Daoy (cell line): ENCODE results near the gene CCDC183. TPM values are rescaled to one million over a fixed set of nuclear protein-coding genes. Genes with fewer than 3 reads are reported as not detected.
"Not testable (repeated sequence)": the region's sequence is repeated elsewhere in the genome, so short reads cannot be mapped to it uniquely, and the experiment has no call there.

ENCODE experiments used
- DNase-seq: peaks from one replicate; pipeline ENCODE4 v3.0.0-alpha.2; 2015; ENCODE audit warnings: low read depth
- total RNA-seq: library from RNA; depleted of rRNA; stranded (reverse); fragments of >200 nt; shearing (Covaris generic); gene quantifications from 2 replicates; pipeline ENCODE4 v1.2.3, GENCODE V29; 2014

Gene CCDC183
- total RNA-seq, 1 experiment from 2014 or later = 0.23 TPM

DNA sequence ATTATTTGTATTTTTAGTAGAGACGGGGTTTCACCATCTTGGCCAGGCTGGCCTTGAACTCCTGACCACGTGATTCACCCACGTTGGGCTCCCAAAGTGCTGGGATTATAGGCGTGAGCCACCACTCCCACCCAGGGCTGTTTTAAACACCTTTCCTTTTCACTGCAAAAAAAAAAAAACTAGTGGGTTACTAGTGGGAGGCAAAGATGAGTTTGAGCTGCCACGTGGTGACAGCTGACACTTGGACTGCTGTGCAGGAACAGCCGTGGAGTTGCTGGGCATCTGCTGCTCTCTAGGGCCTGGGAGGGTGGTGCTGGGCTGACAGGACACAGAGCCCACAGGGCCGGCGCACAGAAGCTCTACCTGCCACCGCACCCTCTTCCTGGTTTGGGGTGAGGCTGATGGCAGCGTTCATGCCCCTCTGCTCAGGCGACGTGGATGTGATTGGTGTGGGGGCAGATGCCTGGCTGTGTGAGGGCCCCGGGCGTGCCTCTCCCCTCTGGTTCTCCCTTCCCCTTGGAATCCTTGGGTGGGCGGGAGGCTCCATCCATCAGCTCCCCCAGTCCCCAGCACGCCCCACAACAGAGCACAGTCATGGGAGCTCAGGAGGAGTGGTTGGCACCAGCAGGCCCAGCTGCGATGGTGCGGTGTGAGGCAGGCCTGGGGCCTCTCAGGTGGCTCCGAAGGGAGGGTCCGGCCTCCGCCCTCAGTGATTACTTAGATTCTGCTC lies 28.5 kb downstream of the CCDC183 start:
- DNase-seq = no peak

GRCh38 chr9:136825295-136826187 lies 29.4 kb downstream of the CCDC183 start:
- no peak for DNase-seq

DNA sequence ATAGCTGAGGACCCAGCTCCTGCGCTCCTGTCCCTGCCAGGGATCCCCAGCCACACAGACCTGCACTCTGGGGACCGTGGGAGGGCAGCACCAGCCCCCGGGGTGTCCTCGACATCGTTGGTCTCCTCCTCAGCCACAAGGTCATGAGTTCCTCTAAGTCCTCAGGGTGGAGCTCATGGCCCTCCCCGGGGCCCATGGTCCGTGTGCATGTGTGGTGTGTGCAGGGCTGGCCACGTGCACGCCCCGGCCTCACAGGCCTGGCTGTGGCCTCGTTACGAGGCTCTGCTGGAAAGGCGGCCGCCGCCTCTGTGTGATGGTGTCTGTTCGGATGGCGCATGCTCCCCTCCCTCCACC lies 30.0 kb downstream of the CCDC183 start:
- DNase-seq = no peak

DNA sequence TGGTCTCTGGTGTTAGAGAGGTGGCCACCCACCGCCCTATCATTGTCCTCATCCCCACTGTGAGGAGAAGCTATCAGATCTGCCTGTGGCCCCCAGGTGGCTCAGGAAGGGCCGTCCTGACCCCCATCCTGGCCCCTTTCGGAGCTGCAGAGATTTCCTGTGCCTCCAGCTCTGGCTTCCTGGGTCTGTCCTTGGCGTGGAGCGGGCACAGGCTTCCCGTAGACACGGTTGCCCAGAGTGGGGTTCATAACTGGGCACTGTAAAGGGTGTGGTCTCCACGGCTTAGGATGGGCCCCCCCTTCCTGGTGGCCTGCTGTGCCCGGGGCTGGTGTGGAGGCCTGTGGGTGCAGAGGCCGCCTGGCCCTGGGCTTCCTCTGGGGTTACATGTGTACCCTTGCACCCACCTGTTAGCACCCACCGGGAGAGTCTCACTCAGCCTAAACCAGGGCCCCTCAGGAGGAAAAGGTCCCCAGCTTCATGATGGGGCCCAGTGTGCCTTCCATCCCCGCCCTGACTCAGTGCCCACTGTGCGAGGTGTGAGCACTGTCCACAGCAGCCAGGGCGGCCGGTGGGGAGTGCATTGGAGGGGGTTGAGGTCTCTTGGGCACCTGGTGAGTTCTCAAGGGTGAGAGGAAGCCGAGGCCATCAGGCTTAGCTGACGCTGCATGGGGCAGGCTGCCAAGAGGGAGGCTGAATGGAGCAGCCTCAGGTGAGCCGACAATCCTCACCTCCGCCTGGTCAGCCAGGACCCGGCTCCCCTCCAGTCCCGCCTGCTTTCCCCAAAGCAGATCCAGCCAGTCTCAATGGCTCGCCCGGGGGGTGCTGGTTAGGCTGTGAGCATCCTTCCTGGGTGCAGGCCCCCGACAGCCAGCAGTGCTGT lies 30.8 kb downstream of the CCDC183 start:
- no peak for DNase-seq

DNA sequence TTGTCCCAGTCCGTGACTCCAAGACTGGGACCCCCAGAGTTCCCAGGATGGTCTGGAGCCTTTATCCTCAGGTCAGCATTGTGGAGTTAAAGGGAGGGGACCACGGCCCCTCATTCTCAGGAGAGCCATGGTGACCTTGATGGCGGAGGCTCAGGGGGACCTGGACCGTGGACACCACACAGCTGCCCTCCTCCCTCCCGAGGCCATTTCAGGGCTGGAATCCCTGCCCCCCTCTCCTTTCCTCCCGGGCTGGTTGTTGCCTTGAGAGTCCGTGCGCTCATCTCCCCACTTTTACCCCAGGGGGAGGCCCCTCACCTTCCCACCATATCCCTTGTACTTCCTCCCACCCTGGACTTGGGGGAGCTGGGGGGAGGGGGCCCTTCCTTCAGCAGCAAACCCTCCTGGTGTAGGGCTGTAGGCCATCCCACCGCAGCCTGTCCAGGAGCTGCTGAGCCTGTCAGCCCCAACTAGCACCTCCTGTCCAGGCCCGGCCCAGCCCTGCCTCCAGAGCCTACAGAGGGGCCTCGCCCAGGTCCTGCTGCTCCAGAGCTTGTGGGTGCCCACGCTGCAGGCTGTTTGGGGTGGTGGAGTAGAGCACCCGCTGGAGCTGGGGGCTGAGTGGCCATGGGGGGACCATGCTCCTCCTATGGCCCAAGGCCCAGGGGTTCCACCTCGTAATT lies 31.8 kb downstream of the CCDC183 start:
- DNase-seq = no peak

DNA sequence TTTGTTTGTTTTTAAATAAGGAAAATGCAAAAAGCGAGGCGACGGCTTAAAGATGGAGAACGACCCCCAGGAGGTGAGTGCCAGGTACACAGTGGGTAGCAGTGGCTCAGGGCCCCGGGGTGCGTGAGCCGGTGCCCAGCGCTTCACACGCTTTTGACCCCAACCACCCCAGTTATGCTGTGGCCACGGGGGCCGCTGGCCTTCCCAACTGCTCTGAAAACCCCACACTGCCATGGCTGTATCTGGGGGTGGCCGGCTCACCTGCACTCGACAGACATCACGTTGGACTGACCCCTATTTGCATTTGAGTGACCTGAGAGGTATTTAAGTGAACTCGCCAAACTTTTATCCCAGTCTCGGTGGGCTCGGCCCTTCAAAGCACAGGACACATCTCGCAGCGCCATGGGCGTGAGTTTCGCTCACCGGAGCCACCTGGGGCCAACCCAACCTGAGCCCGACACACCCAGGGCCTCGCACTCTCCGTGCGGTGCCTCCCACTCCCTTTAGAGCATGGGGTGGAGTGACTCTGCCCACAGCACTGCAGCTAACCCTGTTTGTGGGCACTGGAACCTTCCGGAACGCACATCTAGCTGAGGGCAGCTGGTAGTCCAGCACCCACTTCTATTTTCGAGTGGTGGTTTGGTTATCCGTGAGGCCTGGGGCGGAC lies 32.5 kb downstream of the CCDC183 start:
- DNase-seq = no peak

GRCh38 chr9:136829412-136829811 lies 33.3 kb downstream of the CCDC183 start:
- DNase-seq = peak; percentile 6

DNA sequence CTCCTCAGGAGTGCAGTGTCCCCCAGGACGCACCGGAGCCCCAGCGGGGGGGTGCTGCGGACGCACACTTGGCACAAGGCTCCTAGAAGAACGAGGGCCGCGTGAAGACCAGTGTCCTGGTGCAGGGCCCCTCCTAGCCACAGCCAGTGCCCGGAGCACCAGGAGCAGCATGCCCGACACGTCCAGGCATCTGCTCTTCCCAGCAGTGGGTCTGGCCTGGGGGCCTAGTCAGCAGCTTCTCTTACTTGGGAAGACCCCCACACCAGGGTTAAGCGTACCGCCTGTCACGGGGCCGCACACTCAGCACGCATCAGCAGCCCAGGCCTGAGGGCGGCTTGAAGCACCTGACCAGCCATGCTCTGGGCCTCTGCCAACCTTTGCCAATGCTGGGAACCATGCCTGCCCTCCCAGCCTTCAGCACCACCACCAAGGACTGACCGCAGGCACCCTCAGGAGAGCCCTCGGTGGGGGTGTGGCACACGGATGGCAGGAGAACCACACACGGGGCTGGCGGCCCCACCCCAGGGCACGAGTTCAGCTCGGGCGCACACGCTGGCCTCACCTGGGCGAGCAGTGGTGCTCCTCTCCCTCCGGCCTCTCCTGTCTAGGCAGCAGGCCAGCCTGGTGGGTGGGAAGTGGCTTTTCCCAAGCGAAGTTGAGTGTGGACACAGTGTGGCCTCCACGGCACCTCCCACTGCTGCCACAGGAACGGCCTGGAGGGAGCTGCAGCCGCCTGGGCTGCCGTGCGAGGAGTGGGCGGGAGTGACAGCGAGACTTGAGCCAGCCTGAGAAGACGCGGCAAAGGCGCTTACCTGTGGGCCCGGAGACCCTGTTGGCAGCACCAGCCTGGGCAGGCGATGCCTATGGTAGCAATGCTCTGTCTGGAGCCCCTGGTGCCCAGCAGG lies 34.1 kb downstream of the CCDC183 start:
- DNase-seq = peak; percentile 10

DNA sequence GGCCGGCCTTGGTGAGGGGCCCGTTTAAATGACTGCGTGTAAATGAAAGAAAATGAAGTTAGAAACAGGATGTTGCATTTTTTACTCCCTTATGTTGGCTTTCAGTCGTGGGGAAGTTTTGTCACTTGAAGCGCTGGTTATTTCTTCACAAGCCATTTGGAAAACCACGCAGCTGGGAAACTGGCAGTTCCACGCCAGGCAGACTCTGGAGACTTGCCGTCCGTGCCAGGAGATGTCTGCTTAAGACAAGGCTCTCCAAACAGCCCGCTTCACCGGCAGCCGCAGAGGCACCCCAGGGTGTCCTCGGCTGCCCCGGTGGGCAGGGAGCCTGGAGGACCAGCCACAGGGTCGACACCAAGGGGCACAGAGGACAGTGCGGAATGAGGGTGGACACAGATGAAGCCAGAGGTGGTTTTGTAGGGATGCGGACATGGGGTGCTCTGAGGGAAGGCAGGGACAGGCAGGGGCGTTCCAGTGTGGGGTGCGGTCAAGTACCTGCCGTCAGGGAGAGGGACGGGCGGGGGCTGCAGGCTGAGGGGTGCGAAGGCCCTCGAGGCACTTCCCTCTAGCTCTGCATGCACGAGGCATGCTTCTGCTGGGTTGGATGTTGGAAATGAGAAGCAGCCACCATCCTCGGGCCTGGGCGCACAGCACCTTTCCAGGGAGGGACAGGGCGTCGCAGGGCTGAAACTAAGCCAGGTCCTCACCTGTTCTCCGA lies 35.0 kb downstream of the CCDC183 start:
- peak; percentile 2 for DNase-seq

DNA sequence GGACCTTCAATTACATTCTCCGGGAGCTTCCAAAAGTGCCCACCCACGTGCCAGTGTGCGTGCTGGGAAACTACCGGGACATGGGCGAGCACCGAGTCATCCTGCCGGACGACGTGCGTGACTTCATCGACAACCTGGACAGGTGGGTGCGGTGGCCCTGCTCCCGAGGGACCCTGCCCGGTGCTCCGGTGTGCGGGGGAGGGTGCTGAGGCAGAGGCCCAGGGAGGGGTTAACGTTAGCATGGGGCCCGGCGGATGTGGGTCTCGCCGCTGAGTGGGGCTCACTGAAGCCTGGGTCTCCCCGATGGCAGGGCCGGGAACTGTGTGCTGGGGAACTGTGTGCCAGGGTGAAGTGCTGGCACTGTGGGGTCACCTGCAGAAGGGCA lies 35.6 kb downstream of the CCDC183 start:
- DNase-seq = peak; percentile 7

DNA sequence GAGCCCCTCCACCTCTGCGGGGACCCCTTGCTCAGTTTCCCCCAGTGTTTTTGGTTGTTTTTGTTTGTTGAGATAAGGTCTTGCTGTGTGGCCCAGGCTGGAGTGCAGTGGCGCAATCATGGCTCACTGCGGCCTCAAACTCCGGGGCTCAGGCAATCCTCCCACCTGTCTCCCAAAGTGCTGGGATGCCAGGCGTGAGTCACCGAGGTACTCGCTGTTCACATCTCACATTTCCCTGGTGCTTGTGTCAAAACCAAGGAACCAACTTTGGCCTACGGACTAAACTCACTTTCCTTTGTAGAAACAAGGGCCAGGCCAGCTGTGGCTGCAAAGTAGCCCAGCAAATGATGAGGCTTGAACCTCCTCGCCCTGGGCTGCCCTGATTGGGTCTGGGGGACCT lies 36.4 kb downstream of the CCDC183 start:
- peak; percentile 7 for DNase-seq

GRCh38 chr9:136833381-136834048 lies 37.4 kb downstream of the CCDC183 start:
- peak; percentile 4 for DNase-seq

- peak; percentile 11 for DNase-seq
Measured at GRCh38 chr9:136835162-136835931, 39.2 kb downstream of the CCDC183 start.

DNA sequence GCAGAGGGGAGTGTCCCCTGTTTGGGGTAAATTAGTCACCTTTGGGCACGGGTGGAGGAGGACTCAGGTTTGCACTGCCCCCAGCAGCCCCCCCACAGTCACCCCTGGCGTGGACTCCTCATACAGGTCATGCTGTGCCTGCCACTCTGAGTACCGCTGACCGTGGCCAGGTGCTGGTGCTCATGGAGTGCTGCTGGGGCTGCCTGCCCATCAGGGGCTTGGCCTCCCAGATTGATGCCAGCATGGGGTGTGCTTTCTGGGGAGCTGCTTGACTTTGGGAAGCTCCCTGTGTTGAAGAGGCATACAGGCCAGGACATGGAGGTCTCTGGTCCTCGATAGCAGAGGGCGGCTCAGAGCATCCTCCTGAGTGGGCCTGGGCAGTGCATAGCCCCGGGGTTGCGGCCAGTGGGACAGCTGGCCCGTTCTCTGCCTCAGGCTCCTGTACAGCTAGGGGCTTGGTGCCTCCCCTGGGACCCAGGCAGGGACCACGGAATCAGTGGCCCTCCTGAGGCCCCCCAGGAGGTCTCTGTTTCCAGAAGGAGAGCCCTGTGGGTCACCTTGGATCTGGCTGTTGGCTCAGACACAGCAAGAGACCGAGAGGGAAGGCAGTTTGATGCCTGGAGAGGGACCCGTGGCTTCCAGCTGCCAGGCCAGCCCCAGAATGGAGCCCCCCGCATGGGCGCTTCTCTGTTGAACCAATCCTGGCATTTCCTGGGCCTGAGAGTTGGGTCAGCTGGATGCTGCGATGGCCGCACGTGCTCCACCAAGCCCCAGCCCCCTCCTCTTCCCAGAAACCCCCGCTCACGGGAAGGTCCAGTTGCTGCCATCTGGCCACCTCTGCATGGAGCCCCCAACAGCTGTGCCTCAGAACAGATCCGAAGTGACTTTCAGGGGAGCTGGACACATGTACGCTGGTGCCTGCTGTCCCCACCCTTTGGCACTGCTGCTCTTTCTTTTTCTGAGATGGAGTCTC lies 40.1 kb downstream of the CCDC183 start:
- no peak for DNase-seq

DNA sequence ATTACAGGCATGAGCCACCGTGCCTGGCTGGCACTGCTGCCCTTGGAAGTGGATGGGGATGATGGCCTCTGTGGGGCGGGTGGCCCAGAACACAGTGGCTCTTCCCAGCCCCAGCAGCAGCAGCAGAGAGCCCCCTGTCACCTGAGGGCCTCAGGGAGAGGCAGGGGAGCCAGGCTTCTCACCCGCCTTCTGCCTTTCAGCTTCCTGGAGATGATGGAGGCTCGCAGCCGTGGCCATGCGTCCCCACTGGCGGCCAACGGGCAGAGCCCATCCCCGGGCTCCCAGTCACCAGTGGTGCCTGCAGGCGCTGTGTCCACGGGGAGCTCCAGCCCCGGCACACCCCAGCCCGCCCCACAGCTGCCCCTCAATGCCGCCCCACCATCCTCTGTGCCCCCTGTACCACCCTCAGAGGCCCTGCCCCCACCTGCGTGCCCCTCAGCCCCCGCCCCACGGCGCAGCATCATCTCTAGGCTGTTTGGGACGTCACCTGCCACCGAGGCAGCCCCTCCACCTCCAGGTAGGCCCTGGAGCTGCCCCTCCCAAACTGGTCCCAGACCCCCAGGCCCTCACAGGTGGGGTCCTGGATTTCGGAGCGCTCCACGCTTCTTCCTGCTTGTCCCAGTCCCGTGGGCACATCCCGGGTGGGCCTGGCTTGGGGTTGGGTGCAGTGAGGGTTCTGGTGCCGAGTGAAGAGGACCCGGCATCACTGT lies 41.2 kb downstream of the CCDC183 start:
- no peak for DNase-seq

- not testable (repeated sequence) for DNase-seq
Measured at GRCh38 chr9:136837856-136838277, 41.7 kb downstream of the CCDC183 start.
